PFSK-1 (cell line): ENCODE data around the gene MBNL3.

ENCODE experiments used
- POLR2AphosphoS5 ChIP-seq: IDR thresholded peaks from 2 replicates; pipeline ENCODE4 v1.6.1; 2012; ENCODE audit warnings: low read depth, mild to moderate bottlenecking, control low read depth, low read length, moderate library complexity
- SIN3A ChIP-seq: IDR thresholded peaks from 2 replicates; pipeline ENCODE4 v1.6.1; 2012; ENCODE audit warnings: mild to moderate bottlenecking, low read length, moderate library complexity, borderline replicate concordance; ENCODE audit not compliant: insufficient read depth
- TAF1 ChIP-seq: IDR thresholded peaks from 2 replicates; pipeline ENCODE4 v1.6.1; 2012; ENCODE audit warnings: low read length, control low read depth, borderline replicate concordance; ENCODE audit not compliant: insufficient read depth

- TF ChIP-seq POLR2AphosphoS5 = no peak
- TF ChIP-seq TAF1 = no peak
- no peak for TF ChIP-seq SIN3A
Observed at GRCh38 chrX:132425744-132426318, 63.0 kb downstream of the MBNL3 start.
